NB4 (cell line): ENCODE results near the gene PAK6.

ENCODE experiments used
- POLR2A ChIP-seq: IDR thresholded peaks from 2 replicates; pipeline ENCODE4 v1.6.1; 2011; ENCODE audit warnings: mild to moderate bottlenecking; ENCODE audit not compliant: insufficient read length; ENCODE audit errors: extremely low read depth
- TF ChIP-seq, protein P1 (sequence below): IDR thresholded peaks from one replicate; pipeline ENCODE4 v1.5.1; 2012; ENCODE audit warnings: low read depth, low read length

DNA sequence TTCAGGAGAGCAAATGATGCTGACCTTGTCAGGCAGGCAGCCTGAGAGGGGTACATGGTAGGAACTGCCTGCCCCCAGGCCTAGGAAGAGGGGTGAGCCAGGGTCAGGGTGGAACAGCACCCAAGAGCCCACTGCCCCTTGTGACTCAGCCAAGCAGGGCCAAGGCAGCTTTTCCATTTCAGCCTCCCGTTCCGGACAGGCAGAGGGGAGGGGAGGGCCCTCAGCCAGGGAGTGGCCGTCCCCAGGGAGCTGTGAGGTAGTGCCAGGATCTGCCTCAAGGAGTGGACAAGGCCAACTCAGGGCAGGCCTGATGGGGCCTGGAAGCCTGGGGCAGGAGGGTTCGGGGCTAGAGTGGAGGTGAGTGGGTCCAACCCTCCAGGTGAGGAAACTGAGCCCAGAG lies 49.1 kb downstream of the PAK6 start:
- TF ChIP-seq POLR2A, result no peak
- TF ChIP-seq, protein P1, sequence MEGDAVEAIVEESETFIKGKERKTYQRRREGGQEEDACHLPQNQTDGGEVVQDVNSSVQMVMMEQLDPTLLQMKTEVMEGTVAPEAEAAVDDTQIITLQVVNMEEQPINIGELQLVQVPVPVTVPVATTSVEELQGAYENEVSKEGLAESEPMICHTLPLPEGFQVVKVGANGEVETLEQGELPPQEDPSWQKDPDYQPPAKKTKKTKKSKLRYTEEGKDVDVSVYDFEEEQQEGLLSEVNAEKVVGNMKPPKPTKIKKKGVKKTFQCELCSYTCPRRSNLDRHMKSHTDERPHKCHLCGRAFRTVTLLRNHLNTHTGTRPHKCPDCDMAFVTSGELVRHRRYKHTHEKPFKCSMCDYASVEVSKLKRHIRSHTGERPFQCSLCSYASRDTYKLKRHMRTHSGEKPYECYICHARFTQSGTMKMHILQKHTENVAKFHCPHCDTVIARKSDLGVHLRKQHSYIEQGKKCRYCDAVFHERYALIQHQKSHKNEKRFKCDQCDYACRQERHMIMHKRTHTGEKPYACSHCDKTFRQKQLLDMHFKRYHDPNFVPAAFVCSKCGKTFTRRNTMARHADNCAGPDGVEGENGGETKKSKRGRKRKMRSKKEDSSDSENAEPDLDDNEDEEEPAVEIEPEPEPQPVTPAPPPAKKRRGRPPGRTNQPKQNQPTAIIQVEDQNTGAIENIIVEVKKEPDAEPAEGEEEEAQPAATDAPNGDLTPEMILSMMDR, result no peak
